ENCODE results near the gene DISC1.
"Not testable (repeated sequence)": the region's sequence is repeated elsewhere in the genome, so short reads cannot be mapped to it uniquely, and the experiment has no call there.

DNA sequence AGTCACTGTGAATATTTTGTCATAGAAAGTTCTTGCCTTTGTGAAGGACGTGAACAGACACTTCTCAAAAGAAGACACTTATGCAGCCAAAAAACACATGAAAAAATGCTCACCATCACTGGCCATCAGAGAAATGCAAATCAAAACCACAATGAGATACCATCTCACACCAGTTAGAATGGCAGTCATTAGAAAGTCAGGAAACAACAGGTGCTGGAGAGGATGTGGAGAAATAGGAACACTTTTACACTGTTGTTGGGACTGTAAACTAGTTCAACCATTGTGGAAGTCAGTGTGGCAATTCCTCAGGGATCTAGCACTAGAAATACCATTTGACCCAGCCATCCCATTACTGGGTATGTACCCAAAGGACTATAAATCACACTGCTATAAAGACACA, 33.3 kb upstream of the DISC1 start:
- TF ChIP-seq, protein P1, sequence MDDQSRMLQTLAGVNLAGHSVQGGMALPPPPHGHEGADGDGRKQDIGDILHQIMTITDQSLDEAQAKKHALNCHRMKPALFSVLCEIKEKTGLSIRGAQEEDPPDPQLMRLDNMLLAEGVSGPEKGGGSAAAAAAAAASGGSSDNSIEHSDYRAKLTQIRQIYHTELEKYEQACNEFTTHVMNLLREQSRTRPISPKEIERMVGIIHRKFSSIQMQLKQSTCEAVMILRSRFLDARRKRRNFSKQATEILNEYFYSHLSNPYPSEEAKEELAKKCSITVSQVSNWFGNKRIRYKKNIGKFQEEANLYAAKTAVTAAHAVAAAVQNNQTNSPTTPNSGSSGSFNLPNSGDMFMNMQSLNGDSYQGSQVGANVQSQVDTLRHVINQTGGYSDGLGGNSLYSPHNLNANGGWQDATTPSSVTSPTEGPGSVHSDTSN (IDR thresholded peaks at IDR 0.05): not testable (repeated sequence)
- TF ChIP-seq, protein P2, sequence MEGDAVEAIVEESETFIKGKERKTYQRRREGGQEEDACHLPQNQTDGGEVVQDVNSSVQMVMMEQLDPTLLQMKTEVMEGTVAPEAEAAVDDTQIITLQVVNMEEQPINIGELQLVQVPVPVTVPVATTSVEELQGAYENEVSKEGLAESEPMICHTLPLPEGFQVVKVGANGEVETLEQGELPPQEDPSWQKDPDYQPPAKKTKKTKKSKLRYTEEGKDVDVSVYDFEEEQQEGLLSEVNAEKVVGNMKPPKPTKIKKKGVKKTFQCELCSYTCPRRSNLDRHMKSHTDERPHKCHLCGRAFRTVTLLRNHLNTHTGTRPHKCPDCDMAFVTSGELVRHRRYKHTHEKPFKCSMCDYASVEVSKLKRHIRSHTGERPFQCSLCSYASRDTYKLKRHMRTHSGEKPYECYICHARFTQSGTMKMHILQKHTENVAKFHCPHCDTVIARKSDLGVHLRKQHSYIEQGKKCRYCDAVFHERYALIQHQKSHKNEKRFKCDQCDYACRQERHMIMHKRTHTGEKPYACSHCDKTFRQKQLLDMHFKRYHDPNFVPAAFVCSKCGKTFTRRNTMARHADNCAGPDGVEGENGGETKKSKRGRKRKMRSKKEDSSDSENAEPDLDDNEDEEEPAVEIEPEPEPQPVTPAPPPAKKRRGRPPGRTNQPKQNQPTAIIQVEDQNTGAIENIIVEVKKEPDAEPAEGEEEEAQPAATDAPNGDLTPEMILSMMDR (IDR thresholded peaks at IDR 0.05): not testable (repeated sequence)
- TF ChIP-seq, protein P3, sequence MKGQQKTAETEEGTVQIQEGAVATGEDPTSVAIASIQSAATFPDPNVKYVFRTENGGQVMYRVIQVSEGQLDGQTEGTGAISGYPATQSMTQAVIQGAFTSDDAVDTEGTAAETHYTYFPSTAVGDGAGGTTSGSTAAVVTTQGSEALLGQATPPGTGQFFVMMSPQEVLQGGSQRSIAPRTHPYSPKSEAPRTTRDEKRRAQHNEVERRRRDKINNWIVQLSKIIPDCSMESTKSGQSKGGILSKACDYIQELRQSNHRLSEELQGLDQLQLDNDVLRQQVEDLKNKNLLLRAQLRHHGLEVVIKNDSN (IDR thresholded peaks at IDR 0.05; ENCODE audit: borderline replicate concordance, low read depth): not testable (repeated sequence)
- TF ChIP-seq, protein P4, sequence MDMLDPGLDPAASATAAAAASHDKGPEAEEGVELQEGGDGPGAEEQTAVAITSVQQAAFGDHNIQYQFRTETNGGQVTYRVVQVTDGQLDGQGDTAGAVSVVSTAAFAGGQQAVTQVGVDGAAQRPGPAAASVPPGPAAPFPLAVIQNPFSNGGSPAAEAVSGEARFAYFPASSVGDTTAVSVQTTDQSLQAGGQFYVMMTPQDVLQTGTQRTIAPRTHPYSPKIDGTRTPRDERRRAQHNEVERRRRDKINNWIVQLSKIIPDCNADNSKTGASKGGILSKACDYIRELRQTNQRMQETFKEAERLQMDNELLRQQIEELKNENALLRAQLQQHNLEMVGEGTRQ (IDR thresholded peaks at IDR 0.05; ENCODE audit: borderline replicate concordance, low read depth, low read length): not testable (repeated sequence)
- TF ChIP-seq TEAD4 (IDR thresholded peaks at IDR 0.05; ENCODE audit: borderline replicate concordance, insufficient read depth); POLR2AphosphoS5 (IDR thresholded peaks at IDR 0.05; ENCODE audit: low read depth, low read length); FOXM1 (IDR thresholded peaks at IDR 0.05; ENCODE audit: low read depth); GABPA (IDR thresholded peaks at IDR 0.05; ENCODE audit: low read depth); RFX5 (IDR thresholded peaks at IDR 0.05; ENCODE audit: low read length); MXI1 (IDR thresholded peaks at IDR 0.05; ENCODE audit: low read depth, low read length); TCF12 (IDR thresholded peaks at IDR 0.05): not testable (repeated sequence)

All from SK-N-SH (cell line).